Hematopoietic multipotent progenitor cell treated with erythropoietin and hydrocortisone succinate and interleukin-3 and kit ligand, for 6 days (in vitro differentiated cells): ENCODE measurements around the gene BABAM1.

ENCODE experiments used
- DNase-seq: peaks from one replicate; pipeline ENCODE4 v3.0.0-alpha.2; 2015

Gene BABAM1

GRCh38 chr19:17266975-17267788 lies at the start of gene BABAM1:
Gene BABAM1, plus strand, starts transcription at chr19:17267443. Its CDS starts 1,364 bp downstream, at chr19:17268807.
- peak; percentile 99 for DNase-seq

GRCh38 chr19:17219286-17219685 lies 48.0 kb upstream of the BABAM1 start:
- no peak for DNase-seq

GRCh38 chr19:17220207-17220758 lies 47.0 kb upstream of the BABAM1 start:
- peak; percentile 89 for DNase-seq

GRCh38 chr19:17225053-17225452 lies 42.2 kb upstream of the BABAM1 start:
- no peak for DNase-seq

GRCh38 chr19:17226002-17226933 lies 41.0 kb upstream of the BABAM1 start, which contains the start of gene OCEL1:
Gene OCEL1, plus strand, starts transcription at chr19:17226226. Its CDS starts 22 bp downstream, at chr19:17226248.
- DNase-seq: peak; percentile 100

GRCh38 chr19:17227798-17228367 lies 39.4 kb upstream of the BABAM1 start:
- no peak for DNase-seq

- DNase-seq: no peak
Measured at GRCh38 chr19:17229890-17230289, 37.4 kb upstream of the BABAM1 start.

GRCh38 chr19:17232258-17232657 lies 35.0 kb upstream of the BABAM1 start:
- no peak for DNase-seq

GRCh38 chr19:17234911-17235299 lies 32.3 kb upstream of the BABAM1 start:
- peak; percentile 90 for DNase-seq

- peak; percentile 83 for DNase-seq
Measured at GRCh38 chr19:17235300-17235970, 31.8 kb upstream of the BABAM1 start.

GRCh38 chr19:17235971-17236777 lies 31.1 kb upstream of the BABAM1 start:
- peak; percentile 70 for DNase-seq

- peak; percentile 72 for DNase-seq
Measured at GRCh38 chr19:17236811-17237543, 30.3 kb upstream of the BABAM1 start.

GRCh38 chr19:17237747-17238706 lies 29.2 kb upstream of the BABAM1 start:
- DNase-seq: no peak

GRCh38 chr19:17240062-17240752 lies 27.0 kb upstream of the BABAM1 start:
- no peak for DNase-seq

- DNase-seq: no peak
Measured at GRCh38 chr19:17240826-17241399, 26.3 kb upstream of the BABAM1 start.

GRCh38 chr19:17242431-17243208 lies 24.6 kb upstream of the BABAM1 start:
- DNase-seq: no peak

GRCh38 chr19:17243211-17243829 lies 23.9 kb upstream of the BABAM1 start:
- DNase-seq: no peak
